Liver (tissue), 9 donors: ENCODE data around the gene GHRHR. TPM values are rescaled to one million over a fixed set of nuclear protein-coding genes. Genes with fewer than 3 reads are reported as not detected.

Experiments used
- DNase-seq: peaks from one replicate; pipeline ENCODE4 v3.0.0-alpha.2; 2017; ENCODE audit warnings: low spot score
- H3K27ac ChIP-seq, 2 donors: one replicate each; pipeline ENCODE4 v1.7.0; 2013; ENCODE audit warnings: inconsistent platforms in 2 of 2, low read length in 2 of 2, control low read depth in 1 of 2, low read depth in 1 of 2, mild to moderate bottlenecking in 1 of 2
- H3K27me3 ChIP-seq, 4 donors: one replicate each; pipeline versions ENCODE4 v1.6.1 to v1.7.0; 2013; ENCODE audit warnings: low read length in 3 of 4, inconsistent platforms in 1 of 4, mild to moderate bottlenecking in 1 of 4, moderate library complexity in 1 of 4; ENCODE audit not compliant: control insufficient read depth in 4 of 4, insufficient read depth in 4 of 4
- H3K36me3 ChIP-seq, 4 donors: one replicate each; pipeline versions ENCODE4 v1.6.1 to v1.7.0; 2013; ENCODE audit warnings: low read length in 3 of 4, mild to moderate bottlenecking in 3 of 4, low read depth in 1 of 4, moderate library complexity in 1 of 4; ENCODE audit not compliant: control insufficient read depth in 4 of 4, insufficient read depth in 3 of 4
- H3K4me1 ChIP-seq, 4 donors: one replicate each; pipeline versions ENCODE4 v1.6.1 to v1.7.0; 2013; ENCODE audit warnings: low read length in 3 of 4, mild to moderate bottlenecking in 3 of 4, moderate library complexity in 1 of 4; ENCODE audit not compliant: control insufficient read depth in 4 of 4, insufficient read depth in 4 of 4
- H3K4me3 ChIP-seq, 3 donors: one replicate each; pipeline versions ENCODE4 v1.6.1 to v1.7.0; 2013; ENCODE audit warnings: low read length in 3 of 3, control low read depth in 1 of 3, low read depth in 1 of 3, mild to moderate bottlenecking in 1 of 3
- H3K9ac ChIP-seq, 2 donors: one replicate each; pipeline ENCODE4 v1.7.0; 2013; ENCODE audit warnings: low read length in 2 of 2, mild to moderate bottlenecking in 2 of 2, moderate library complexity in 2 of 2, control low read depth in 1 of 2, low read depth in 1 of 2
- H3K9me3 ChIP-seq, 4 donors: one replicate each; pipeline versions ENCODE4 v1.6.1 to v1.7.0; 2013; ENCODE audit warnings: low read length in 3 of 4; ENCODE audit not compliant: control insufficient read depth in 4 of 4
- ATF3 ChIP-seq: IDR thresholded peaks from 2 replicates; pipeline ENCODE4 v1.6.1; 2016; ENCODE audit warnings: antibody characterized with exemption
- FOXA1 ChIP-seq: IDR thresholded peaks from 2 replicates; pipeline ENCODE4 v1.6.1; 2016; ENCODE audit warnings: antibody characterized with exemption
- FOXA2 ChIP-seq: IDR thresholded peaks from 2 replicates; pipeline ENCODE4 v1.6.1; 2016; ENCODE audit warnings: antibody characterized with exemption
- JUND ChIP-seq, 2 donors: IDR thresholded peaks; 2 replicates each; pipeline ENCODE4 v1.6.1; 2016; ENCODE audit warnings: antibody characterized with exemption in 2 of 2
- NR2F2 ChIP-seq: IDR thresholded peaks from 2 replicates; pipeline ENCODE4 v1.6.1; 2016; ENCODE audit warnings: antibody characterized with exemption
- RAD21 ChIP-seq, 2 donors: IDR thresholded peaks; 2 replicates each; pipeline ENCODE4 v1.6.1; 2016; ENCODE audit warnings: antibody characterized with exemption in 2 of 2, mild to moderate bottlenecking in 2 of 2
- REST ChIP-seq: IDR thresholded peaks from 2 replicates; pipeline ENCODE4 v1.6.1; 2016; ENCODE audit warnings: antibody characterized with exemption, mild to moderate bottlenecking
- TAF1 ChIP-seq: conservative IDR thresholded peaks from 2 replicates; pipeline ENCODE4 v1.6.1; 2016; ENCODE audit warnings: antibody characterized with exemption, mild to moderate bottlenecking
- WGBS: extraction: QIAGEN DNeasy Blood & Tissue Kit; methylation state at CpG from one replicate; pipeline ENCODE4 v1.1.7; 2013; 5-methylcytosine and 5-hydroxymethylcytosine counted together
- polyA plus RNA-seq, 2 donors: library from polyadenylated mRNA; stranded (reverse) in 1 of 2; unstranded in 1 of 2; fragments of 200-250 nt in 1 of 2; fragments of >200 nt in 1 of 2; fragmentation: Nextera tagmentation in 1 of 2; extraction: Ambion mirVana in 1 of 2; gene quantifications; one replicate each; pipeline versions ENCODE4 v1.2.1 to v1.2.3, GENCODE V29; 2013 to 2015
- total RNA-seq, 2 donors: library from RNA; depleted of rRNA; stranded (reverse); fragments of >200 nt; gene quantifications; one replicate each; pipeline ENCODE4 v1.2.3, GENCODE V29; 2014
- TF ChIP-seq, protein P1 (sequence below): IDR thresholded peaks from 2 replicates; pipeline ENCODE4 v1.6.1; 2016; ENCODE audit warnings: antibody characterized with exemption
- TF ChIP-seq, protein P2 (sequence below): fragments of 150-350 bp; IDR thresholded peaks from 2 replicates; pipeline ENCODE4 v1.5.1; 2017; ENCODE audit warnings: improper control_type of control experiment, low read depth, low read length; ENCODE audit not compliant: missing input control
- donor health status: healthy.
- donor health status: healthy.
- donor health status: healthy.
- donor health status: healthy.
- donor health status: healthy.

Gene GHRHR
- total and polyA plus RNA-seq, 4 donors, result 0.46 to 0.50 TPM; not detected in 2

DNA sequence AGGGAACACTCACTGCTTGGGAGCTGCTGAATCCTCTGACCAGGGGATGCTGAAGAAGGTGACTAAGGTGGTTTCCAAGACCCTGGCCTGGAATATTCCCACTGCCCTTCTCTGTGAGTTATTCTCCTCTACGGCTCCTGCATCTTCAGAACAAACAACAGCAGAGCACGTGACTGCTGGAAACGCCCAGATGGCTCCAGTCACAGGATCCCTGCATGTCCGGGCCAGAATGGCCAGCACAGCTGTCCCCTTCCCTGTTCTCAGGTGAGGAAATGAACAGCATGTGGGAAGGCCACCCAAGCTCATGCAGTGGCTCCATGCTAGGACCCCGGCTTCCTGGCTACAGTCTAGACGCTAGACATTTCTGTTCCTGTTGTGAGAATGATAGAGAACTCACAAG is 43.1 kb downstream of the GHRHR start (continued):
- no peak for TF ChIP-seq REST
- TF ChIP-seq RAD21 (IDR thresholded peaks at IDR 0.05), result no peak

GRCh38 chr7:31007634-31008033 is 43.9 kb downstream of the GHRHR start:
- no peaks in the 10 kb centered on the region for H3K4me1 ChIP-seq
- TF ChIP-seq, protein P1, sequence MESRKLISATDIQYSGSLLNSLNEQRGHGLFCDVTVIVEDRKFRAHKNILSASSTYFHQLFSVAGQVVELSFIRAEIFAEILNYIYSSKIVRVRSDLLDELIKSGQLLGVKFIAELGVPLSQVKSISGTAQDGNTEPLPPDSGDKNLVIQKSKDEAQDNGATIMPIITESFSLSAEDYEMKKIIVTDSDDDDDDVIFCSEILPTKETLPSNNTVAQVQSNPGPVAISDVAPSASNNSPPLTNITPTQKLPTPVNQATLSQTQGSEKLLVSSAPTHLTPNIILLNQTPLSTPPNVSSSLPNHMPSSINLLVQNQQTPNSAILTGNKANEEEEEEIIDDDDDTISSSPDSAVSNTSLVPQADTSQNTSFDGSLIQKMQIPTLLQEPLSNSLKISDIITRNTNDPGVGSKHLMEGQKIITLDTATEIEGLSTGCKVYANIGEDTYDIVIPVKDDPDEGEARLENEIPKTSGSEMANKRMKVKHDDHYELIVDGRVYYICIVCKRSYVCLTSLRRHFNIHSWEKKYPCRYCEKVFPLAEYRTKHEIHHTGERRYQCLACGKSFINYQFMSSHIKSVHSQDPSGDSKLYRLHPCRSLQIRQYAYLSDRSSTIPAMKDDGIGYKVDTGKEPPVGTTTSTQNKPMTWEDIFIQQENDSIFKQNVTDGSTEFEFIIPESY, result no peak
- TF ChIP-seq JUND (IDR thresholded peaks at IDR 0.05) (no peak), FOXA2 (no peak), NR2F2 (no peak)
- TF ChIP-seq, protein P2, sequence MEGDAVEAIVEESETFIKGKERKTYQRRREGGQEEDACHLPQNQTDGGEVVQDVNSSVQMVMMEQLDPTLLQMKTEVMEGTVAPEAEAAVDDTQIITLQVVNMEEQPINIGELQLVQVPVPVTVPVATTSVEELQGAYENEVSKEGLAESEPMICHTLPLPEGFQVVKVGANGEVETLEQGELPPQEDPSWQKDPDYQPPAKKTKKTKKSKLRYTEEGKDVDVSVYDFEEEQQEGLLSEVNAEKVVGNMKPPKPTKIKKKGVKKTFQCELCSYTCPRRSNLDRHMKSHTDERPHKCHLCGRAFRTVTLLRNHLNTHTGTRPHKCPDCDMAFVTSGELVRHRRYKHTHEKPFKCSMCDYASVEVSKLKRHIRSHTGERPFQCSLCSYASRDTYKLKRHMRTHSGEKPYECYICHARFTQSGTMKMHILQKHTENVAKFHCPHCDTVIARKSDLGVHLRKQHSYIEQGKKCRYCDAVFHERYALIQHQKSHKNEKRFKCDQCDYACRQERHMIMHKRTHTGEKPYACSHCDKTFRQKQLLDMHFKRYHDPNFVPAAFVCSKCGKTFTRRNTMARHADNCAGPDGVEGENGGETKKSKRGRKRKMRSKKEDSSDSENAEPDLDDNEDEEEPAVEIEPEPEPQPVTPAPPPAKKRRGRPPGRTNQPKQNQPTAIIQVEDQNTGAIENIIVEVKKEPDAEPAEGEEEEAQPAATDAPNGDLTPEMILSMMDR, result no peak
- H3K9me3 ChIP-seq, result peaks cover 0 to 5% (median 2%) of the 10 kb centered on the region in 4 donors
- peaks cover 0 to 4% (median 0%) of the 10 kb centered on the region in 4 donors for H3K27me3 ChIP-seq
- H3K4me3 ChIP-seq, result no peak overlapping the region
- H3K9ac ChIP-seq, result no peak overlapping the region
- no peak overlapping the region for H3K27ac ChIP-seq
- no peaks in the 10 kb centered on the region for H3K36me3 ChIP-seq
- no peak for DNase-seq
- WGBS, result 59% methylated on average over 5 of the region's 5 CpGs

DNA sequence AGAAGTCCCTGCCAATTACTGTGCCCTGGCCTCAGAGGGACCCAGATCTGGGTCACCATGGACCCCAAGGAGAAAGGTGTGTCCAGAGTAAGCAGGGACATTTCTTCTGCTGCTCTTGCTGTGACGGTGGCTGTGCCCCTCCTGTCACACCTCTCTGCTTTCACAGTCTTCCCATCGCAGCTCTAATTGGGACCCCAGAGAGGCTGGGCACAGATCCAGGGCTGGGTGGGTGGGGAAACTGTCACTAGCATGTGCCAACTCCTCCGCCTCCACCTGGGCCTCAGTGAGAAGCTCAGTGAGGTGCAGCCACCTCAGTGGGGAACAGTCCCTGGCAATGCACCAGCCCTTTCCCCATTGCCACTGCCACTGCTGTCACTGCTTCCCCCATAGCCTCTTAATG is 51.1 kb downstream of the GHRHR start:
- H3K36me3 ChIP-seq, result no peaks in the 10 kb centered on the region
- no peak overlapping the region for H3K4me3 ChIP-seq
- H3K27me3 ChIP-seq, result no peaks in the 10 kb centered on the region
- H3K9me3 ChIP-seq, result peaks cover 0 to 5% (median 0%) of the 10 kb centered on the region in 4 donors
- H3K27ac ChIP-seq, result no peak overlapping the region
- no peak overlapping the region for H3K9ac ChIP-seq
- no peak for DNase-seq
- TF ChIP-seq JUND (IDR thresholded peaks at IDR 0.05) (no peak), FOXA2 (no peak), FOXA1 (no peak), REST (no peak), NR2F2 (no peak), ATF3 (no peak), TAF1 (no peak)
- 81% methylated on average over 3 of the region's 3 CpGs for WGBS
- no peaks in the 10 kb centered on the region for H3K4me1 ChIP-seq
